Measurements from ENCODE around the gene SYCE3. TPM values are rescaled to one million over a fixed set of nuclear protein-coding genes. Genes with fewer than 3 reads are reported as not detected.

The SYCE3 gene
- total RNA-seq, 1 donor from 2014 or later = not detected

DNA sequence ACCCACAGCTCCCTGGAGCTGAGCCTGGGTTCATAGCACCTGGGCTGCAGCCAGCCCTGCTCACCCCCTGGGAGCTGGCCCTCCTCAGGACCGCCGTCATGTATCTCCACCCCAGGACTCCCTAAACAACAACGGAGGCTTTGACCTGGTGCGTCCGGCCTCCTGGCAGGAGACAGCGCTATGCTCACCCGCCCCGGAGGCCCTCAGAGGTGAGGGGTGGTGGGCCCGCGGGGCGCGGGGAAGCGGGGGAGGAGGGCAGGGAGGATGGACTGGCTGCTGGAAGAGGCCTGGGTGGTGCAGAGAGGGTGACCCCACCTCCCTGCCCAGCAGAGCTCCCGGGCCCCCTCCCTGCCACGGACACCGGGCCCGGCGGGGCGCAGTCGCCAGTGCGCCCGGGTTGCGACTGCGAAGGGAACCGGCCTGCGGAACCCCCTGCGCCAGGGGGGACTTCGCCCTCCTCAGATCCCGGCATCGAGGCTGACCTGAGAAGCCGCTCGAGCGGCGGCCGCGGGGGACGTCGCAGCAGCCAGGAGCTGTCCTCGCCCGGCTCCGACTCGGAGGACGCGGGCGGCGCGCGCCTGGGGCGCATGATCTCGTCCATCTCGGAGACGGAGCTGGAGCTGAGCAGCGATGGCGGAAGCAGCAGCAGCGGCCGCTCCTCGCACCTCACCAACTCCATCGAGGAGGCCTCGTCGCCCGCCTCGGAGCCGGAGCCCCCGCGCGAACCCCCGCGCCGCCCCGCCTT lies 41.0 kb upstream of the SYCE3 start:
- Mint-ChIP-seq H3K4me1 (ENCODE audit: unreplicated experiment) (peaks cover 14% of the 10 kb centered on the region), H3K36me3 (no peaks in the 10 kb centered on the region), H3K9me3 (no peaks in the 10 kb centered on the region), H3K27ac (no peak overlapping the region), H3K27me3 (peaks cover 20% of the 10 kb centered on the region), H3K4me3 (no peak overlapping the region)
- no peak for DNase-seq (ENCODE audit: extremely low spot score, unreplicated experiment)
- TF ChIP-seq, protein P1, sequence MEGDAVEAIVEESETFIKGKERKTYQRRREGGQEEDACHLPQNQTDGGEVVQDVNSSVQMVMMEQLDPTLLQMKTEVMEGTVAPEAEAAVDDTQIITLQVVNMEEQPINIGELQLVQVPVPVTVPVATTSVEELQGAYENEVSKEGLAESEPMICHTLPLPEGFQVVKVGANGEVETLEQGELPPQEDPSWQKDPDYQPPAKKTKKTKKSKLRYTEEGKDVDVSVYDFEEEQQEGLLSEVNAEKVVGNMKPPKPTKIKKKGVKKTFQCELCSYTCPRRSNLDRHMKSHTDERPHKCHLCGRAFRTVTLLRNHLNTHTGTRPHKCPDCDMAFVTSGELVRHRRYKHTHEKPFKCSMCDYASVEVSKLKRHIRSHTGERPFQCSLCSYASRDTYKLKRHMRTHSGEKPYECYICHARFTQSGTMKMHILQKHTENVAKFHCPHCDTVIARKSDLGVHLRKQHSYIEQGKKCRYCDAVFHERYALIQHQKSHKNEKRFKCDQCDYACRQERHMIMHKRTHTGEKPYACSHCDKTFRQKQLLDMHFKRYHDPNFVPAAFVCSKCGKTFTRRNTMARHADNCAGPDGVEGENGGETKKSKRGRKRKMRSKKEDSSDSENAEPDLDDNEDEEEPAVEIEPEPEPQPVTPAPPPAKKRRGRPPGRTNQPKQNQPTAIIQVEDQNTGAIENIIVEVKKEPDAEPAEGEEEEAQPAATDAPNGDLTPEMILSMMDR (conservative IDR thresholded peaks at IDR 0.05) = no peak

DNA sequence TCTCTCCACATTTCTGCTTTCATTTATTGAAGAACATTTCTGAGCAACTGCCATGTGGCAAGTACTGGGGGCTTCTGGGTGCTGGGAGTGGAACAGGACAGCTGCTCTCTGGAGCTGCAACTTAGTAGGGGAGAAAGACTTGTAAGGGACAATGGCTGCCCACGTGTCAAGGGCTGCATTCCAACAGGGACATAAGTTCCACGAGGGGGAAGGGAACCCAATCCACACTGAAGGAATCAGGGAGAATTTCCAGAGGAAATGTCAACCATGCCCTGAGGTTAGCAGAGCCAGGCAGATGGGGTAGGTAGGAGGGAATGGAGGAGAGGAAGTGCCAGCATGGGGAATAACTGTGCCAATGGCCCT lies 39.6 kb upstream of the SYCE3 start:
- no peaks in the 10 kb centered on the region for H3K9me3 Mint-ChIP-seq
- TF ChIP-seq, protein P1 (conservative IDR thresholded peaks at IDR 0.05) = no peak
- H3K27me3 Mint-ChIP-seq = peaks cover 20% of the 10 kb centered on the region
- H3K27ac Mint-ChIP-seq = peak overlapping the region; percentile 19
- H3K4me3 Mint-ChIP-seq = peak overlapping the region; percentile 90
- no peak for DNase-seq (ENCODE audit: extremely low spot score, unreplicated experiment)
- H3K36me3 Mint-ChIP-seq = peaks cover 3% of the 10 kb centered on the region
- H3K4me1 Mint-ChIP-seq (ENCODE audit: unreplicated experiment) = peaks cover 14% of the 10 kb centered on the region

DNA sequence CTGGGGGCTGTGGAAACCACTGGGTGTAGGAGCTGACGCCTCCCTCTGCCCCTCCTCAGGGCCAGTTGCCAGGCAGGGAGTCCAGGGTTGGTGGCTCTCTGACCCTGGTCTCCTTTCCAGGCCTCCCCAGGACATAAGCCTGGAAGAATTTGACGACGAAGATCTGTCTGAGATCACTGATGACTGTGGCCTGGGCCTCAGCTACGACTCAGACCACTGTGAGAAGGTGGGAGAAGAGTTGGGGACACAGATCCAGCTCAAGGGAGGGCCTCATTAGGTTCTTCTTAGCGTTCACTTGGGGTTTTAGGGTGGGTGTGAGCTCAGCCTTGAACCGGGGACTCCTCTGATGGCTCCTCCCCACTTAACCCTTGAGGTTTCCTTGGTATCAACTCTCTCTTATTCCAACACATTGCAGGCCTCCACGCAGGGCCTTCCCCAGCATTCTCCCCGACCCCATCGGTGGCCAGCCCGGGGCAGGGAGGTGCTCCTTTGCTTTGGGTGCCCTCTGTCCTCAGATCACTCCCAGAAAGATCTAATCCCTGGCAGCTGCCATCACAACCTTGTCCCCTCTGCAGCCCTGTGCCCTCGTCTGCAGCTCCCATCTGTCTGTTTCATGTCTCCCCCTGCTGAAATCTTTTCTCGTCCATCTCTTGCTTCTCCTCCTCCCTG lies 39.1 kb upstream of the SYCE3 start:
- Mint-ChIP-seq H3K27me3 (peaks cover 20% of the 10 kb centered on the region), H3K4me3 (peak overlapping the region; percentile 90), H3K27ac (peak overlapping the region; percentile 19)

DNA sequence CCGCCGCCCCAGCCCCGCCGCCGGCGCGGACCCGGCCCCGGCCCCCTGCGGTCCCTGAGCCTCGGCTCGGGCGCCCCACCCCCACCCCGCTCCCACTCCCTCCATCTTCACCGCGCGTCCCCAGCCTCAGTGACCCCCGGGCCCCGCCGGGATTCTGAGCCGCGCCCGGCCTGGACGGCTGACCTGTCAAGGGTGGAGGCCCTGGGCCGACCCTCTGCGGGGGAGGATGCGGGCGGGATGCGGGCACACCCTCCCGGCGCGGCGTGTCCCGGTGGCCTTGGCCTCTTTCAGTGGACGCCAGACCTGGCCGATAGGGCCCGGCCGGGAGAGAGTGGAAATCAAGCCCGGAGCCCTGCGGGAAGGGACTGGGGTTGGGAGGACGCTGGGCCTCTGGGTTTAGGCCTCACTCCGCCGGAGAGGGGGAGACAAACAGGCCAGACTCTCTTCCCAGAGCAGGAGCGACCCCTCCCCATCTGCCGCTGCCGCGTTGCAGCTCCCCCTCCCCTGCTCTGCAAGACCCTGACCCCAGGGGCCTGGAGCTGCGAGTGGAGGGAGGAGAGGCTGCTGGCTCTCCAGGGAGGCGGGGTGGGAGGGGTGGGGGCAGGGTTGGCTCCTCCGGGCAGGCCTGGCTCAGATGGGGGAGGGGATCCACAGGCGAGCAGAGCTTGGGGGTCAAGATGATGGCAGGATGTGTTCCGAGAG lies 38.4 kb upstream of the SYCE3 start:
- peaks cover 20% of the 10 kb centered on the region for H3K27me3 Mint-ChIP-seq
- H3K27ac Mint-ChIP-seq = no peak overlapping the region
- H3K4me3 Mint-ChIP-seq = peak overlapping the region; percentile 90
- H3K4me1 Mint-ChIP-seq (ENCODE audit: unreplicated experiment) = peaks cover 14% of the 10 kb centered on the region
- DNase-seq (ENCODE audit: extremely low spot score, unreplicated experiment) = no peak
- H3K36me3 Mint-ChIP-seq = peaks cover 4% of the 10 kb centered on the region
- no peaks in the 10 kb centered on the region for H3K9me3 Mint-ChIP-seq
- TF ChIP-seq, protein P1 (conservative IDR thresholded peaks at IDR 0.05) = no peak

More for the DNA sequence above, 39.1 kb upstream of the SYCE3 start:
- H3K36me3 Mint-ChIP-seq = peaks cover 4% of the 10 kb centered on the region
- TF ChIP-seq, protein P1 (conservative IDR thresholded peaks at IDR 0.05) = no peak
- H3K9me3 Mint-ChIP-seq = no peaks in the 10 kb centered on the region
- DNase-seq (ENCODE audit: extremely low spot score, unreplicated experiment) = no peak
- peaks cover 14% of the 10 kb centered on the region for H3K4me1 Mint-ChIP-seq (ENCODE audit: unreplicated experiment)

DNA sequence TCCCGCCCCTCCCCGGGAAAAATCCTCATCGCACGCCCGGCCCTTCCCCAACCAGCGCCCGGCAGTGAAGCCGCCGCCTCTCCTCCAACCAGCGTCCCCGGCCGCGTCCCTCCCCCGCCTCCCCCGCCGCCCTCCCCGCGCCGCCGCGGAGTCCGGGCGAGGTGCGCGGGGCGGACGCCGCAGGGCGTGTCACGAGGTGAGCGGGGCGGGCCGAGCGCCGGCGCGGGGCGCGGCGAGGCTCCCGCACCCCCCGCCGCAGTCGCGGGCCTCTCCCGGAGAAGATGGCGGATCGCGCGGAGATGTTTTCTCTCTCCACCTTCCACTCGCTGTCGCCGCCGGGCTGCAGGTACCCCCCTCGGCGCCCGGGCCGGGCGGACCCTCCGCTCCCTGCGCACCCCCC lies 37.8 kb upstream of the SYCE3 start, which contains the start of gene MAPK8IP2:
TSS of gene MAPK8IP2 (plus strand) at position 256 of the 400 bp plus-strand sequence. CDS start at position 282, 26 bp downstream.
- no peaks in the 10 kb centered on the region for H3K9me3 Mint-ChIP-seq
- peaks cover 14% of the 10 kb centered on the region for H3K4me1 Mint-ChIP-seq (ENCODE audit: unreplicated experiment)
- peaks cover 20% of the 10 kb centered on the region for H3K27me3 Mint-ChIP-seq
- peaks cover 4% of the 10 kb centered on the region for H3K36me3 Mint-ChIP-seq
- peak within 1 kb of the TSS; percentile 19 for H3K27ac Mint-ChIP-seq
- TF ChIP-seq, protein P1 (conservative IDR thresholded peaks at IDR 0.05) = no peak
- DNase-seq (ENCODE audit: extremely low spot score, unreplicated experiment) = no peak
- H3K4me3 Mint-ChIP-seq = peak within 1 kb of the TSS; percentile 90

All from type B pancreatic cell (in vitro differentiated cells).